GM23338 (cell line): Measurements from ENCODE around the gene PTPRN2. TPM values are rescaled to one million over a fixed set of nuclear protein-coding genes. Genes with fewer than 3 reads are reported as not detected.

Experiments used
- ATAC-seq: fragments of 200-7000 bp; cut with Tn5 transposase; 3 replicates; pipeline ENCODE4 v1.9.1; 2020
- DNase-seq: peaks from one replicate; pipeline ENCODE4 v3.0.0-alpha.2; 2015; ENCODE audit warnings: low spot score
- H2AFZ ChIP-seq: fragments of 200-600 bp; sonication (generic); 2 replicates; pipeline ENCODE4 v1.8.0; 2016; ENCODE audit warnings: antibody characterized with exemption, mild to moderate bottlenecking, moderate library complexity
- H3F3A ChIP-seq: fragments of 200-600 bp; sonication (generic); replicated peaks from 2 replicates; pipeline ENCODE4 v1.8.0; 2017; ENCODE audit warnings: antibody characterized with exemption, mixed run types, low read depth
- H3K27ac ChIP-seq: fragments of 200-600 bp; sonication (generic); 2 replicates; pipeline ENCODE4 v1.6.1; 2016; ENCODE audit warnings: low read depth
- H3K27me3 ChIP-seq: fragments of 200-600 bp; sonication (generic); 2 replicates; pipeline ENCODE4 v1.8.0; 2016; ENCODE audit warnings: mild to moderate bottlenecking, mixed run types, moderate library complexity; ENCODE audit not compliant: insufficient read depth
- H3K36me3 ChIP-seq: fragments of 200-600 bp; sonication (generic); 2 replicates; pipeline ENCODE4 v1.8.0; 2016; ENCODE audit warnings: mild to moderate bottlenecking; ENCODE audit not compliant: insufficient read depth
- H3K4me1 ChIP-seq: fragments of 200-600 bp; sonication (generic); 2 replicates; pipeline ENCODE4 v1.8.0; 2016; ENCODE audit warnings: mild to moderate bottlenecking, moderate library complexity; ENCODE audit not compliant: insufficient read depth
- H3K4me2 ChIP-seq: fragments of 200-600 bp; sonication (generic); 2 replicates; pipeline ENCODE4 v1.7.1; 2017; ENCODE audit warnings: mixed run types
- H3K4me3 ChIP-seq: fragments of 200-600 bp; sonication (generic); 2 replicates; pipeline ENCODE4 v1.6.1; 2016; ENCODE audit warnings: mixed run types
- H3K79me2 ChIP-seq: fragments of 200-600 bp; sonication (generic); replicated peaks from 2 replicates; pipeline ENCODE4 v1.8.0; 2017; ENCODE audit warnings: mild to moderate bottlenecking; ENCODE audit not compliant: insufficient read depth
- H3K9me2 ChIP-seq: fragments of 200-600 bp; sonication (generic); 2 replicates; pipeline ENCODE4 v1.8.0; 2017; ENCODE audit not compliant: insufficient read depth
- H4K20me1 ChIP-seq: fragments of 200-600 bp; sonication (generic); replicated peaks from 2 replicates; pipeline ENCODE4 v1.8.0; 2017; ENCODE audit warnings: mild to moderate bottlenecking; ENCODE audit not compliant: insufficient read depth
- H3K27ac Mint-ChIP-seq: 2 replicates; pipeline ENCODE4 v1.8.0; 2020; ENCODE audit warnings: inconsistent platforms, mild to moderate bottlenecking, moderate library complexity, mixed read lengths
- H3K27me3 Mint-ChIP-seq: 3 replicates; pipeline ENCODE4 v1.8.0; 2022; ENCODE audit warnings: low read depth, mild to moderate bottlenecking, moderate library complexity, mixed read lengths, inconsistent platforms; ENCODE audit not compliant: insufficient read depth, poor library complexity
- H3K36me3 Mint-ChIP-seq: 3 replicates; pipeline ENCODE4 v1.8.0; 2021; ENCODE audit warnings: low read depth, mild to moderate bottlenecking, inconsistent platforms, moderate library complexity, mixed read lengths
- H3K4me1 Mint-ChIP-seq: 3 replicates; pipeline ENCODE4 v1.8.0; 2020; ENCODE audit warnings: mild to moderate bottlenecking, inconsistent platforms, mixed read lengths
- H3K4me3 Mint-ChIP-seq: 3 replicates; pipeline ENCODE4 v1.8.0; 2021; ENCODE audit warnings: moderate library complexity, mild to moderate bottlenecking, inconsistent platforms, mixed read lengths
- H3K9me3 Mint-ChIP-seq: 3 replicates; pipeline ENCODE4 v1.8.0; 2020; ENCODE audit warnings: moderate library complexity, mild to moderate bottlenecking, inconsistent platforms, mixed read lengths
- CREB1 ChIP-seq: fragments of 250-450 bp; sonication (Bioruptor Pico); IDR thresholded peaks from 2 replicates; pipeline ENCODE4 v1.5.0; 2020; ENCODE audit warnings: low read depth, mild to moderate bottlenecking, moderate library complexity
- EZH2 ChIP-seq: fragments of 200-600 bp; sonication (generic); IDR thresholded peaks from one replicate; pipeline ENCODE4 v1.8.0; 2017; ENCODE audit warnings: antibody characterized with exemption, mild to moderate bottlenecking, low read depth; ENCODE audit not compliant: unreplicated experiment
- EZH2phosphoT487 ChIP-seq: fragments of 200-600 bp; sonication (generic); IDR thresholded peaks from one replicate; pipeline ENCODE4 v1.8.1; 2018; ENCODE audit warnings: antibody characterized with exemption; ENCODE audit not compliant: unreplicated experiment
- JUNB ChIP-seq: IDR thresholded peaks from one replicate; pipeline ENCODE4 v1.6.1; 2016; ENCODE audit warnings: antibody characterized with exemption; ENCODE audit not compliant: unreplicated experiment
- NANOG ChIP-seq: IDR thresholded peaks from 2 replicates; pipeline ENCODE4 v1.6.1; 2016; ENCODE audit warnings: antibody characterized with exemption, borderline replicate concordance
- POLR2AphosphoS5 ChIP-seq: IDR thresholded peaks from 2 replicates; pipeline ENCODE4 v1.6.1; 2016; ENCODE audit warnings: antibody characterized with exemption, low read depth
- STAT1 ChIP-seq: IDR thresholded peaks from one replicate; pipeline ENCODE4 v1.6.1; 2016; ENCODE audit warnings: antibody characterized with exemption; ENCODE audit not compliant: unreplicated experiment
- ZNF114 ChIP-seq: fragments of 250-450 bp; sonication (Bioruptor Pico); IDR thresholded peaks from 2 replicates; pipeline ENCODE4 v1.5.0; 2020; ENCODE audit warnings: mild to moderate bottlenecking, moderate library complexity
- ZNF331 ChIP-seq: fragments of 250-450 bp; sonication (Bioruptor Pico); IDR thresholded peaks from 2 replicates; pipeline ENCODE4 v1.5.0; 2020; ENCODE audit warnings: low read depth, mild to moderate bottlenecking, moderate library complexity
- polyA plus RNA-seq: library from polyadenylated mRNA; unstranded; fragments of >200 nt; fragmentation: Nextera tagmentation; extraction: Ambion mirVana; gene quantifications from 2 replicates; pipeline ENCODE4 v1.2.1, GENCODE V29; 2016
- total RNA-seq: library from RNA; depleted of rRNA; stranded (reverse); fragments of >200 nt; shearing (Covaris generic); gene quantifications from 2 replicates; pipeline ENCODE4 v1.2.3, GENCODE V29; 2014
- TF ChIP-seq, protein P1 (sequence below): IDR thresholded peaks from 2 replicates; pipeline ENCODE4 v1.6.1; 2016; ENCODE audit warnings: antibody characterized with exemption
- TF ChIP-seq, protein P2 (sequence below): fragments of 250-450 bp; sonication (Bioruptor Pico); IDR thresholded peaks from 2 replicates; pipeline ENCODE4 v1.5.0; 2020; ENCODE audit warnings: mild to moderate bottlenecking, moderate library complexity
- TF ChIP-seq, protein P3 (sequence below): IDR thresholded peaks from one replicate; pipeline ENCODE4 v1.6.1; 2018; ENCODE audit warnings: antibody characterized with exemption; ENCODE audit not compliant: unreplicated experiment
- TF ChIP-seq, protein P4 (sequence below), 2 experiments: fragments of 200-600 bp in 1 of 2; sonication (generic) in 1 of 2; conservative IDR thresholded peaks; 2 replicates each; pipeline versions ENCODE4 v1.5.1 to v1.6.1; 2016 to 2017; ENCODE audit warnings: antibody characterized with exemption in 2 of 2, low read depth in 2 of 2, mild to moderate bottlenecking in 2 of 2, moderate library complexity in 1 of 2

The PTPRN2 gene
- total and polyA plus RNA-seq, 2 experiments from 2014 or later = 0.87 to 4.0 TPM

DNA sequence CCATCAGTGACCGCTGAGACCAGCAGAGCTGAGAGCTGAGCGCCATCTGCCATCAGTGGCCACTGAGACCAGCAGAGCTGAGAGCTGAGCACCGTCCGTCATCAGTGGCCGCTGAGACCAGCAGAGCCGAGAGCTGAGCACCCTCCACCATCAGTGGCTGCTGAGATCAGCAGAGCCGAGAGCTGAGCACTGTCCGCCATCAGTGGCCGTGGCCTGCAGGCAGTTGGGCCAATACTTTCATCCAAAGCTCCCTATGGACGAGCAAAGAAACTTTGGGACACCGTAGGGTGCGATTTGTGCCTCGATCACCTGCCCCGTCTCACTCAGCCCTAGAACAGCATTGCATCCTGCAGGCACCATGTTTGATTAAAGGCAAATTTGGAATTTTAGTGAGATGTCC lies 985.0 kb downstream of the PTPRN2 start:
- H3K27ac Mint-ChIP-seq = no peak overlapping the region
- H2AFZ ChIP-seq = no peak overlapping the region
- H3K4me2 ChIP-seq = no peak overlapping the region
- peaks cover 39% of the 10 kb centered on the region for H3K36me3 Mint-ChIP-seq
- no peaks in the 10 kb centered on the region for H3K4me1 ChIP-seq
- peaks cover 95% of the 10 kb centered on the region for H3K9me3 Mint-ChIP-seq
- no peaks in the 10 kb centered on the region for H3K36me3 ChIP-seq
- no peak for DNase-seq
- no peak for TF ChIP-seq STAT1
- no peak for TF ChIP-seq ZNF114
- TF ChIP-seq EZH2phosphoT487 = no peak
- TF ChIP-seq, protein P1, sequence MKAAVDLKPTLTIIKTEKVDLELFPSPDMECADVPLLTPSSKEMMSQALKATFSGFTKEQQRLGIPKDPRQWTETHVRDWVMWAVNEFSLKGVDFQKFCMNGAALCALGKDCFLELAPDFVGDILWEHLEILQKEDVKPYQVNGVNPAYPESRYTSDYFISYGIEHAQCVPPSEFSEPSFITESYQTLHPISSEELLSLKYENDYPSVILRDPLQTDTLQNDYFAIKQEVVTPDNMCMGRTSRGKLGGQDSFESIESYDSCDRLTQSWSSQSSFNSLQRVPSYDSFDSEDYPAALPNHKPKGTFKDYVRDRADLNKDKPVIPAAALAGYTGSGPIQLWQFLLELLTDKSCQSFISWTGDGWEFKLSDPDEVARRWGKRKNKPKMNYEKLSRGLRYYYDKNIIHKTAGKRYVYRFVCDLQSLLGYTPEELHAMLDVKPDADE = no peak
- no peak for TF ChIP-seq CREB1 (CRISPR knock-in tag)
- TF ChIP-seq, protein P2, sequence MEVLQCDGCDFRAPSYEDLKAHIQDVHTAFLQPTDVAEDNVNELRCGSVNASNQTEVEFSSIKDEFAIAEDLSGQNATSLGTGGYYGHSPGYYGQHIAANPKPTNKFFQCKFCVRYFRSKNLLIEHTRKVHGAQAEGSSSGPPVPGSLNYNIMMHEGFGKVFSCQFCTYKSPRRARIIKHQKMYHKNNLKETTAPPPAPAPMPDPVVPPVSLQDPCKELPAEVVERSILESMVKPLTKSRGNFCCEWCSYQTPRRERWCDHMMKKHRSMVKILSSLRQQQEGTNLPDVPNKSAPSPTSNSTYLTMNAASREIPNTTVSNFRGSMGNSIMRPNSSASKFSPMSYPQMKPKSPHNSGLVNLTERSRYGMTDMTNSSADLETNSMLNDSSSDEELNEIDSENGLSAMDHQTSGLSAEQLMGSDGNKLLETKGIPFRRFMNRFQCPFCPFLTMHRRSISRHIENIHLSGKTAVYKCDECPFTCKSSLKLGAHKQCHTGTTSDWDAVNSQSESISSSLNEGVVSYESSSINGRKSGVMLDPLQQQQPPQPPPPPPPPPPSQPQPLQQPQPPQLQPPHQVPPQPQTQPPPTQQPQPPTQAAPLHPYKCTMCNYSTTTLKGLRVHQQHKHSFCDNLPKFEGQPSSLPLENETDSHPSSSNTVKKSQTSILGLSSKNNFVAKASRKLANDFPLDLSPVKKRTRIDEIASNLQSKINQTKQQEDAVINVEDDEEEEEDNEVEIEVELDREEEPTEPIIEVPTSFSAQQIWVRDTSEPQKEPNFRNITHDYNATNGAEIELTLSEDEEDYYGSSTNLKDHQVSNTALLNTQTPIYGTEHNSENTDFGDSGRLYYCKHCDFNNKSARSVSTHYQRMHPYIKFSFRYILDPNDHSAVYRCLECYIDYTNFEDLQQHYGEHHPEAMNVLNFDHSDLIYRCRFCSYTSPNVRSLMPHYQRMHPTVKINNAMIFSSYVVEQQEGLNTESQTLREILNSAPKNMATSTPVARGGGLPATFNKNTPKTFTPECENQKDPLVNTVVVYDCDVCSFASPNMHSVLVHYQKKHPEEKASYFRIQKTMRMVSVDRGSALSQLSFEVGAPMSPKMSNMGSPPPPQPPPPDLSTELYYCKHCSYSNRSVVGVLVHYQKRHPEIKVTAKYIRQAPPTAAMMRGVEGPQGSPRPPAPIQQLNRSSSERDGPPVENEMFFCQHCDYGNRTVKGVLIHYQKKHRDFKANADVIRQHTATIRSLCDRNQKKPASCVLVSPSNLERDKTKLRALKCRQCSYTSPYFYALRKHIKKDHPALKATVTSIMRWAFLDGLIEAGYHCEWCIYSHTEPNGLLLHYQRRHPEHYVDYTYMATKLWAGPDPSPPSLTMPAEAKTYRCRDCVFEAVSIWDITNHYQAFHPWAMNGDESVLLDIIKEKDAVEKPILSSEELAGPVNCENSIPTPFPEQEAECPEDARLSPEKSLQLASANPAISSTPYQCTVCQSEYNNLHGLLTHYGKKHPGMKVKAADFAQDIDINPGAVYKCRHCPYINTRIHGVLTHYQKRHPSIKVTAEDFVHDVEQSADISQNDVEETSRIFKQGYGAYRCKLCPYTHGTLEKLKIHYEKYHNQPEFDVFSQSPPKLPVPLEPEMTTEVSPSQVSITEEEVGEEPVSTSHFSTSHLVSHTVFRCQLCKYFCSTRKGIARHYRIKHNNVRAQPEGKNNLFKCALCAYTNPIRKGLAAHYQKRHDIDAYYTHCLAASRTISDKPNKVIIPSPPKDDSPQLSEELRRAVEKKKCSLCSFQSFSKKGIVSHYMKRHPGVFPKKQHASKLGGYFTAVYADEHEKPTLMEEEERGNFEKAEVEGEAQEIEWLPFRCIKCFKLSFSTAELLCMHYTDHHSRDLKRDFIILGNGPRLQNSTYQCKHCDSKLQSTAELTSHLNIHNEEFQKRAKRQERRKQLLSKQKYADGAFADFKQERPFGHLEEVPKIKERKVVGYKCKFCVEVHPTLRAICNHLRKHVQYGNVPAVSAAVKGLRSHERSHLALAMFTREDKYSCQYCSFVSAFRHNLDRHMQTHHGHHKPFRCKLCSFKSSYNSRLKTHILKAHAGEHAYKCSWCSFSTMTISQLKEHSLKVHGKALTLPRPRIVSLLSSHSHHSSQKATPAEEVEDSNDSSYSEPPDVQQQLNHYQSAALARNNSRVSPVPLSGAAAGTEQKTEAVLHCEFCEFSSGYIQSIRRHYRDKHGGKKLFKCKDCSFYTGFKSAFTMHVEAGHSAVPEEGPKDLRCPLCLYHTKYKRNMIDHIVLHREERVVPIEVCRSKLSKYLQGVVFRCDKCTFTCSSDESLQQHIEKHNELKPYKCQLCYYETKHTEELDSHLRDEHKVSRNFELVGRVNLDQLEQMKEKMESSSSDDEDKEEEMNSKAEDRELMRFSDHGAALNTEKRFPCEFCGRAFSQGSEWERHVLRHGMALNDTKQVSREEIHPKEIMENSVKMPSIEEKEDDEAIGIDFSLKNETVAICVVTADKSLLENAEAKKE = no peak
- TF ChIP-seq ZNF331 = no peak
- no peak for TF ChIP-seq NANOG
- TF ChIP-seq, protein P3, sequence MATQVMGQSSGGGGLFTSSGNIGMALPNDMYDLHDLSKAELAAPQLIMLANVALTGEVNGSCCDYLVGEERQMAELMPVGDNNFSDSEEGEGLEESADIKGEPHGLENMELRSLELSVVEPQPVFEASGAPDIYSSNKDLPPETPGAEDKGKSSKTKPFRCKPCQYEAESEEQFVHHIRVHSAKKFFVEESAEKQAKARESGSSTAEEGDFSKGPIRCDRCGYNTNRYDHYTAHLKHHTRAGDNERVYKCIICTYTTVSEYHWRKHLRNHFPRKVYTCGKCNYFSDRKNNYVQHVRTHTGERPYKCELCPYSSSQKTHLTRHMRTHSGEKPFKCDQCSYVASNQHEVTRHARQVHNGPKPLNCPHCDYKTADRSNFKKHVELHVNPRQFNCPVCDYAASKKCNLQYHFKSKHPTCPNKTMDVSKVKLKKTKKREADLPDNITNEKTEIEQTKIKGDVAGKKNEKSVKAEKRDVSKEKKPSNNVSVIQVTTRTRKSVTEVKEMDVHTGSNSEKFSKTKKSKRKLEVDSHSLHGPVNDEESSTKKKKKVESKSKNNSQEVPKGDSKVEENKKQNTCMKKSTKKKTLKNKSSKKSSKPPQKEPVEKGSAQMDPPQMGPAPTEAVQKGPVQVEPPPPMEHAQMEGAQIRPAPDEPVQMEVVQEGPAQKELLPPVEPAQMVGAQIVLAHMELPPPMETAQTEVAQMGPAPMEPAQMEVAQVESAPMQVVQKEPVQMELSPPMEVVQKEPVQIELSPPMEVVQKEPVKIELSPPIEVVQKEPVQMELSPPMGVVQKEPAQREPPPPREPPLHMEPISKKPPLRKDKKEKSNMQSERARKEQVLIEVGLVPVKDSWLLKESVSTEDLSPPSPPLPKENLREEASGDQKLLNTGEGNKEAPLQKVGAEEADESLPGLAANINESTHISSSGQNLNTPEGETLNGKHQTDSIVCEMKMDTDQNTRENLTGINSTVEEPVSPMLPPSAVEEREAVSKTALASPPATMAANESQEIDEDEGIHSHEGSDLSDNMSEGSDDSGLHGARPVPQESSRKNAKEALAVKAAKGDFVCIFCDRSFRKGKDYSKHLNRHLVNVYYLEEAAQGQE = no peak
- TF ChIP-seq, protein P4, sequence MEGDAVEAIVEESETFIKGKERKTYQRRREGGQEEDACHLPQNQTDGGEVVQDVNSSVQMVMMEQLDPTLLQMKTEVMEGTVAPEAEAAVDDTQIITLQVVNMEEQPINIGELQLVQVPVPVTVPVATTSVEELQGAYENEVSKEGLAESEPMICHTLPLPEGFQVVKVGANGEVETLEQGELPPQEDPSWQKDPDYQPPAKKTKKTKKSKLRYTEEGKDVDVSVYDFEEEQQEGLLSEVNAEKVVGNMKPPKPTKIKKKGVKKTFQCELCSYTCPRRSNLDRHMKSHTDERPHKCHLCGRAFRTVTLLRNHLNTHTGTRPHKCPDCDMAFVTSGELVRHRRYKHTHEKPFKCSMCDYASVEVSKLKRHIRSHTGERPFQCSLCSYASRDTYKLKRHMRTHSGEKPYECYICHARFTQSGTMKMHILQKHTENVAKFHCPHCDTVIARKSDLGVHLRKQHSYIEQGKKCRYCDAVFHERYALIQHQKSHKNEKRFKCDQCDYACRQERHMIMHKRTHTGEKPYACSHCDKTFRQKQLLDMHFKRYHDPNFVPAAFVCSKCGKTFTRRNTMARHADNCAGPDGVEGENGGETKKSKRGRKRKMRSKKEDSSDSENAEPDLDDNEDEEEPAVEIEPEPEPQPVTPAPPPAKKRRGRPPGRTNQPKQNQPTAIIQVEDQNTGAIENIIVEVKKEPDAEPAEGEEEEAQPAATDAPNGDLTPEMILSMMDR (conservative IDR thresholded peaks at IDR 0.05; ENCODE audit: low read depth in 2 of 2) = no peak
- no peak for TF ChIP-seq JUNB
- TF ChIP-seq POLR2AphosphoS5 = no peak
- no peak for TF ChIP-seq EZH2
- no peak overlapping the region for H3K4me3 Mint-ChIP-seq
- H4K20me1 ChIP-seq = no peaks in the 10 kb centered on the region
- H3K4me1 Mint-ChIP-seq = no peaks in the 10 kb centered on the region; the same call in 2 of the 3 replicates
- H3F3A ChIP-seq = no peaks in the 10 kb centered on the region
- H3K27me3 Mint-ChIP-seq = peaks cover 8% of the 10 kb centered on the region
- H3K27ac ChIP-seq = no peak overlapping the region
- H3K4me3 ChIP-seq = no peak overlapping the region
- ATAC-seq = no peak
- H3K9me2 ChIP-seq = no peaks in the 10 kb centered on the region
- peaks cover 19% of the 10 kb centered on the region; the same call in 1 of the 2 replicates for H3K27me3 ChIP-seq
- no peaks in the 10 kb centered on the region for H3K79me2 ChIP-seq
